ENCODE data around the gene ALX3. TPM values are rescaled to one million over a fixed set of nuclear protein-coding genes. Genes with fewer than 3 reads are reported as not detected.
"Not testable (repeated sequence)": the region's sequence is repeated elsewhere in the genome, so short reads cannot be mapped to it uniquely, and the experiment has no call there.

Gene ALX3
- polyA plus RNA-seq, 1 donor, result not detected

- no peak for DNase-seq
Observed at GRCh38 chr1:110047463-110047862, 23.0 kb downstream of the ALX3 start.

GRCh38 chr1:110043016-110043415 is 27.5 kb downstream of the ALX3 start:
- no peak for DNase-seq

- no peak for DNase-seq
Observed at GRCh38 chr1:110040548-110040947, 29.9 kb downstream of the ALX3 start.

GRCh38 chr1:110039641-110040040 is 30.8 kb downstream of the ALX3 start:
- no peak for DNase-seq

GRCh38 chr1:110038271-110038670 is 32.2 kb downstream of the ALX3 start:
- no peak for DNase-seq

- DNase-seq, result no peak
Observed at GRCh38 chr1:110035236-110035752, 35.2 kb downstream of the ALX3 start.

GRCh38 chr1:110034451-110035235 is 35.8 kb downstream of the ALX3 start, which contains the start of gene STRIP1:
Gene STRIP1, plus strand, starts transcription at chr1:110034624. Its CDS starts 14 bp downstream, at chr1:110034638.
- DNase-seq, result peak; percentile 96

GRCh38 chr1:110034040-110034450 is 36.4 kb downstream of the ALX3 start:
- no peak for DNase-seq

- no peak for DNase-seq
Observed at GRCh38 chr1:110033421-110033820, 37.1 kb downstream of the ALX3 start.

GRCh38 chr1:110032327-110032726 is 38.1 kb downstream of the ALX3 start:
- no peak for DNase-seq

- not testable (repeated sequence) for DNase-seq
Observed at GRCh38 chr1:110030687-110031086, 39.8 kb downstream of the ALX3 start.

- no peak for DNase-seq
Observed at GRCh38 chr1:110024613-110025012, 45.9 kb downstream of the ALX3 start.

- no peak for DNase-seq
Observed at GRCh38 chr1:110021285-110021684, 49.2 kb downstream of the ALX3 start.

- no peak for DNase-seq
Observed at GRCh38 chr1:110019770-110020169, 50.7 kb downstream of the ALX3 start.

GRCh38 chr1:110018396-110018795 is 52.1 kb downstream of the ALX3 start:
- DNase-seq, result no peak

- no peak for DNase-seq
Observed at GRCh38 chr1:110017792-110018191, 52.7 kb downstream of the ALX3 start.

- DNase-seq, result no peak
Observed at GRCh38 chr1:110012100-110012780, 58.2 kb downstream of the ALX3 start.

- no peak for DNase-seq
Observed at GRCh38 chr1:110011527-110012041, 58.9 kb downstream of the ALX3 start.

Other genes starting within 250 kb of the ALX3 start
- 7.1 TPM for gene CSF1, start 159.8 kb downstream of the ALX3 start, polyA plus RNA-seq (ENCODE audit: insufficient read length)
- 129 TPM for gene AHCYL1, start 85.9 kb downstream of the ALX3 start, polyA plus RNA-seq (ENCODE audit: insufficient read length)
- 57.4 TPM for gene STRIP1, start 36.0 kb downstream of the ALX3 start, polyA plus RNA-seq (ENCODE audit: insufficient read length)
- gene UBL4B, start 41.8 kb upstream of the ALX3 start, polyA plus RNA-seq (ENCODE audit: insufficient read length), result not detected
- gene SLC6A17, start 79.8 kb upstream of the ALX3 start, polyA plus RNA-seq (ENCODE audit: insufficient read length), result 0.70 TPM
- 6.7 TPM for gene KCNC4, start 139.6 kb upstream of the ALX3 start, polyA plus RNA-seq (ENCODE audit: insufficient read length)

All from left kidney (tissue), 2 donors.